Testis (tissue), 2 donors: ENCODE data around the gene PTPRK.

Source experiments
- POLR2A ChIP-seq: fragments of 450-650 bp; IDR thresholded peaks from one replicate; pipeline ENCODE4 v1.6.1; 2017; ENCODE audit warnings: antibody characterized with exemption, mild to moderate bottlenecking, moderate library complexity
- TF ChIP-seq, protein P1 (sequence below), 3 experiments: fragments of 450-650 bp in 2 of 3; fragments of 200-600 bp in 1 of 3; sonication (generic) in 1 of 3; IDR thresholded peaks; one replicate each; pipeline ENCODE4 v1.5.1; 2016 to 2019; ENCODE audit warnings: antibody characterized with exemption in 3 of 3, mild to moderate bottlenecking in 2 of 3, moderate library complexity in 1 of 3

DNA sequence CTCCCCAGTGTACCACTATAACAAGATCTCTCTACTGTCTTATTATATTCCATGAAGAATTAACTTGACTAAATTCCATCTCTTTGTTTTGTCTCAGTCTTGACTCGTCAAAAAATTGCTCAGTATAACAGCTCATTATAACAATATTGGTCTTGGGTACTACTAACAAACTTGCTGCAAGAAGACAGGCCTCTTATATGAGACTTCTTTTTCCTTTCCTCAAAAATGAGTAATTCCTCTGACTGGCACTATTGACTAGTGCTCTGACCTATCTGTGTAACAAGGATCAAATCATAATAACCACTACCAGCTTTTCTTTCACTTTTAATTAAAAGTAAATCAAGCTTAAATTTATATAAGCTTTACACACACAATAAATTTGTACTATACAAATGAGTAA lies 528.3 kb downstream of the PTPRK start:
- TF ChIP-seq, protein P1, sequence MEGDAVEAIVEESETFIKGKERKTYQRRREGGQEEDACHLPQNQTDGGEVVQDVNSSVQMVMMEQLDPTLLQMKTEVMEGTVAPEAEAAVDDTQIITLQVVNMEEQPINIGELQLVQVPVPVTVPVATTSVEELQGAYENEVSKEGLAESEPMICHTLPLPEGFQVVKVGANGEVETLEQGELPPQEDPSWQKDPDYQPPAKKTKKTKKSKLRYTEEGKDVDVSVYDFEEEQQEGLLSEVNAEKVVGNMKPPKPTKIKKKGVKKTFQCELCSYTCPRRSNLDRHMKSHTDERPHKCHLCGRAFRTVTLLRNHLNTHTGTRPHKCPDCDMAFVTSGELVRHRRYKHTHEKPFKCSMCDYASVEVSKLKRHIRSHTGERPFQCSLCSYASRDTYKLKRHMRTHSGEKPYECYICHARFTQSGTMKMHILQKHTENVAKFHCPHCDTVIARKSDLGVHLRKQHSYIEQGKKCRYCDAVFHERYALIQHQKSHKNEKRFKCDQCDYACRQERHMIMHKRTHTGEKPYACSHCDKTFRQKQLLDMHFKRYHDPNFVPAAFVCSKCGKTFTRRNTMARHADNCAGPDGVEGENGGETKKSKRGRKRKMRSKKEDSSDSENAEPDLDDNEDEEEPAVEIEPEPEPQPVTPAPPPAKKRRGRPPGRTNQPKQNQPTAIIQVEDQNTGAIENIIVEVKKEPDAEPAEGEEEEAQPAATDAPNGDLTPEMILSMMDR (IDR thresholded peaks at IDR 0.05), result no peak
- no peak for TF ChIP-seq POLR2A
